ENCODE measurements around the gene PCNX3. TPM values are rescaled to one million over a fixed set of nuclear protein-coding genes. Genes with fewer than 3 reads are reported as not detected.

The PCNX3 gene
- total and polyA plus RNA-seq, 2 experiments from 2014 or later = 8.1 to 23.5 TPM

DNA sequence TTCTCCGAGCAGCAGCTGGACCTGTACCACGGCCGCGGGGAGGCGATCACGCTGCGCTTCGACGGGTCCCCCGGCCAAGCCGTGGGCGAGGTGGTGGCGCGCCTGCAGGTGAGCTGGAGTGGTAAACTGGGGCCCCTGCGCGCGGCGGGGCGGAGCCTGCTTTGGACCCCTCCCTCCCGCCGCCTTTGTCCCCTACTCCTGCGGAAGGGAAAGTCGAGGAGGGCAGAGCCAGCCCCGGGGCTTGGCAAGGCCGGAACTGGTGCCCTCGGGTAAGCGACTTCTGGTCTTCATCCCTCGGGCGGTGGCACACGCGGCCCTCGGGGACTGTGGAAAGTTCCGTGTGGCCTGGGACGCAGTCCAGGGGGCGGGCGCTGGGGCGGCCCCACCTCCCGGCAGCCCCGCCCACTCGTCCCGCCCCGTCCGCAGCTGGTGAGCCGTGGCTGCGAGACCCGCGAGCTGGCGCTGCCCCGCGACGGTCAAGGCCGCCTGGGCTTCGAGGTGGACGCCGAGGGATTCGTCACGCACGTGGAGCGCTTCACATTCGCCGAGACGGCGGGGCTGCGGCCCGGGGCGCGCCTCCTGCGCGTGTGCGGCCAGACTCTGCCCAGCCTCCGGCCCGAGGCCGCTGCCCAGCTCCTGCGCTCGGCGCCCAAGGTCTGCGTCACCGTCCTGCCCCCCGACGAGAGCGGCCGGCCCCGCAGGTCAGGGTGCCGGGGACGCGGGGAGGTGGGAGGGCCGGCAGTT is 31.6 kb downstream of the PCNX3 start:
- Histone ChIP-seq H3K79me2 (ENCODE audit: insufficient read depth) (no peaks in the 10 kb centered on the region), H3K4me3 (peak overlapping the region; percentile 44), H3K9me3 (ENCODE audit: low read depth) (no peaks in the 10 kb centered on the region), H3K27ac (no peak overlapping the region), H3K4me1 (ENCODE audit: insufficient read depth) (no peaks in the 10 kb centered on the region), H4K20me1 (ENCODE audit: insufficient read depth) (no peaks in the 10 kb centered on the region), H2AFZ (peak overlapping the region; percentile 58; the same call in 1 of the 2 replicates), H3F3A (ENCODE audit: insufficient read depth) (peaks cover 10% of the 10 kb centered on the region), H3K9ac (no peak overlapping the region), H3K4me2 (ENCODE audit: unreplicated experiment) (peak overlapping the region; percentile 39), H3K36me3 (ENCODE audit: low read depth) (no peaks in the 10 kb centered on the region), H3K9me2 (ENCODE audit: insufficient read depth) (no peaks in the 10 kb centered on the region), H3K27me3 (replicated peaks; ENCODE audit: insufficient read depth) (no peaks in the 10 kb centered on the region)
- TF ChIP-seq EZH2phosphoT487 (IDR thresholded peaks at IDR 0.05; ENCODE audit: insufficient read depth, low read depth) = no peak
- TF ChIP-seq EZH2 (IDR thresholded peaks at IDR 0.05; ENCODE audit: insufficient read depth, poor library complexity, severe bottlenecking) = no peak
- 25 to 32% methylated on average over 55 to 87 of the region's 87 CpGs for WGBS, 2 experiments (ENCODE audit: low coverage in 1 of 2, low lambda C conversion rate in 2 of 2, missing lambda C conversion rate in 2 of 2)
- peak; percentile 57 for DNase-seq
- in situ Hi-C loops (cut with MboI) = no loop called here

DNA sequence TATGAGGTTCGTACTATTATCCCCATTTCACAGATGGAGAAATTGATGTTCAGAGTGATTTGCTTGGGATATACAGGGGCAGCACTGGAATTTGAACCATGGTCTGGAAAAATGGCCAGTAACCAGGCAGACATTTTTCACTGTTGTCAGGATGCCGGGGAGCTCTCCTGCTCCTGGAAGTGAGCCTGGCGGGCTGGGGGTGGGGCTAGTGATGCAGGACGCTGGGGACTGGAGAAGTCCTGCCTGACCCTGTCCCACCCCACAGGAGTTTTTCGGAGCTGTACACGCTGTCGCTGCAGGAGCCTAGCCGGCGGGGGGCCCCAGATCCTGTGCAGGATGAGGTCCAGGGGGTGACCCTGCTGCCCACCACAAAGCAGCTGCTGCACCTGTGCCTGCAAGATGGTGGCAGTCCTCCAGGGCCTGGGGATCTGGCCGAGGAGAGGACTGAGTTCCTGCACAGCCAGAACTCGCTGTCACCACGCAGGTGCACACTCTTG is 33.5 kb downstream of the PCNX3 start:
- H3K9me2 ChIP-seq (ENCODE audit: insufficient read depth) = no peaks in the 10 kb centered on the region
- 85 to 90% methylated on average over 12 of the region's 12 CpGs for WGBS, 2 experiments (ENCODE audit: low coverage in 1 of 2, low lambda C conversion rate in 2 of 2, missing lambda C conversion rate in 2 of 2)
- no peak overlapping the region for H3K27ac ChIP-seq
- no peaks in the 10 kb centered on the region for H4K20me1 ChIP-seq (ENCODE audit: insufficient read depth)
- H3K4me2 ChIP-seq (ENCODE audit: unreplicated experiment) = no peak overlapping the region
- H3K9me3 ChIP-seq (ENCODE audit: low read depth) = no peaks in the 10 kb centered on the region
- peaks cover 10% of the 10 kb centered on the region for H3K4me1 ChIP-seq (ENCODE audit: insufficient read depth)
- no peak overlapping the region for H3K9ac ChIP-seq
- no peak for DNase-seq
- in situ Hi-C loops (cut with MboI) = no loop called here
- no peaks in the 10 kb centered on the region; the same call in 1 of the 2 replicates for H3K79me2 ChIP-seq (ENCODE audit: insufficient read depth)
- no peaks in the 10 kb centered on the region for H3K27me3 ChIP-seq (replicated peaks; ENCODE audit: insufficient read depth)
- TF ChIP-seq EZH2 (IDR thresholded peaks at IDR 0.05; ENCODE audit: insufficient read depth, poor library complexity, severe bottlenecking) (no peak), EZH2phosphoT487 (IDR thresholded peaks at IDR 0.05; ENCODE audit: insufficient read depth, low read depth) (no peak)
- H2AFZ ChIP-seq = no peak overlapping the region
- no peak overlapping the region for H3K4me3 ChIP-seq
- H3F3A ChIP-seq (ENCODE audit: insufficient read depth) = peaks cover 23% of the 10 kb centered on the region
- H3K36me3 ChIP-seq (ENCODE audit: low read depth) = peaks cover 5% of the 10 kb centered on the region; the same call in 1 of the 2 replicates

DNA sequence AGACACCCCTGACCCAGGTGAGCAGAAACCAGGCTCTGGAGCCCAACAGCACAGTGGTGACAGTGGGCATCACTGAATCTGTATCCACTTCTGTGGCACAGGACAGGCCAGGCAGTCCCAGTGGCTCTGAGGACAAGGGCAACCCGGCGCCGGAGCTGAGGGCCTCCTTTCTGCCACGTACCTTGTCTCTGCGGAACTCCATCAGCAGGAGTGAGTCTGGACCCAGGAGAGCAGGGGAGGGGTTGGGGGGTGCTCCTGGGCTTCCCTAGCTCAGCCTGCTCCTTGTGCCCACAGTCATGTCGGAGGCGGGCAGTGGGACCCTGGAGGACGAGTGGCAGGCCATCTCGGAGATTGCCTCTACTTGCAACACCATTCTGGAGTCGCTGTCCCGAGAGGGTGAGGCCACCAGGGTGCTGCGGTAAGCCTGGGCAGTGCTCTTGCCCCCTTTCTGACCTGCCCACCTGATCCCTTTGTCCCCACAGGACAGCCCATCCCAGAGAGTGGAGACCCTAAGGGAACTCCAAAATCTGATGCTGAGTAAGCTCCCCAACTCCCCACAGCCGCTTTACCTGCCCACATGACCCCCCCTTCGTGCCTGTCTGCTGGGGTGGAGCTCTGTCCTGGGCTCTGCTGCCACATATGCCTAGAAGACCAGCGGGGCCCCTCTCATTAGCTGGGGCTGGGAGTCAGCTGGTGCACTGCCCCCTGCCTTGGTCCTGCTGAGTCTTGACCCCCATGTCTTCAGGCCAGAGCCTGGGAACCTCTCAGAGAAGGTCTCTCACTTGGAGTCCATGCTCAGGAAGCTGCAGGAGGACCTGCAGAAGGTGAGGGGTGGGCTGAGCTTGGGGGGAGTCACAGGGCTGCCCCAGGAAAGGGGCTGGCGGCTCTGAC is 34.3 kb downstream of the PCNX3 start:
- no peak for TF ChIP-seq EZH2 (IDR thresholded peaks at IDR 0.05; ENCODE audit: insufficient read depth, poor library complexity, severe bottlenecking)
- no peak for TF ChIP-seq EZH2phosphoT487 (IDR thresholded peaks at IDR 0.05; ENCODE audit: insufficient read depth, low read depth)
- no peak overlapping the region for H3K4me2 ChIP-seq (ENCODE audit: unreplicated experiment)
- no peak overlapping the region for H2AFZ ChIP-seq
- no peak overlapping the region for H3K4me3 ChIP-seq
- peaks cover 10% of the 10 kb centered on the region for H3K4me1 ChIP-seq (ENCODE audit: insufficient read depth)
- H4K20me1 ChIP-seq (ENCODE audit: insufficient read depth) = no peaks in the 10 kb centered on the region
- no peak for DNase-seq
- H3K27me3 ChIP-seq (replicated peaks; ENCODE audit: insufficient read depth) = no peaks in the 10 kb centered on the region
- no peaks in the 10 kb centered on the region; the same call in 1 of the 2 replicates for H3K79me2 ChIP-seq (ENCODE audit: insufficient read depth)
- H3K9me2 ChIP-seq (ENCODE audit: insufficient read depth) = no peaks in the 10 kb centered on the region
- in situ Hi-C loops (cut with MboI) = no loop called here
- peaks cover 28% of the 10 kb centered on the region for H3F3A ChIP-seq (ENCODE audit: insufficient read depth)
- no peak overlapping the region for H3K27ac ChIP-seq
- H3K36me3 ChIP-seq (ENCODE audit: low read depth) = peaks cover 5% of the 10 kb centered on the region; the same call in 1 of the 2 replicates
- WGBS, 2 experiments (ENCODE audit: low coverage in 1 of 2, low lambda C conversion rate in 2 of 2, missing lambda C conversion rate in 2 of 2) = 92 to 96% methylated on average over 16 of the region's 16 CpGs
- no peaks in the 10 kb centered on the region for H3K9me3 ChIP-seq (ENCODE audit: low read depth)
- H3K9ac ChIP-seq = no peak overlapping the region

DNA sequence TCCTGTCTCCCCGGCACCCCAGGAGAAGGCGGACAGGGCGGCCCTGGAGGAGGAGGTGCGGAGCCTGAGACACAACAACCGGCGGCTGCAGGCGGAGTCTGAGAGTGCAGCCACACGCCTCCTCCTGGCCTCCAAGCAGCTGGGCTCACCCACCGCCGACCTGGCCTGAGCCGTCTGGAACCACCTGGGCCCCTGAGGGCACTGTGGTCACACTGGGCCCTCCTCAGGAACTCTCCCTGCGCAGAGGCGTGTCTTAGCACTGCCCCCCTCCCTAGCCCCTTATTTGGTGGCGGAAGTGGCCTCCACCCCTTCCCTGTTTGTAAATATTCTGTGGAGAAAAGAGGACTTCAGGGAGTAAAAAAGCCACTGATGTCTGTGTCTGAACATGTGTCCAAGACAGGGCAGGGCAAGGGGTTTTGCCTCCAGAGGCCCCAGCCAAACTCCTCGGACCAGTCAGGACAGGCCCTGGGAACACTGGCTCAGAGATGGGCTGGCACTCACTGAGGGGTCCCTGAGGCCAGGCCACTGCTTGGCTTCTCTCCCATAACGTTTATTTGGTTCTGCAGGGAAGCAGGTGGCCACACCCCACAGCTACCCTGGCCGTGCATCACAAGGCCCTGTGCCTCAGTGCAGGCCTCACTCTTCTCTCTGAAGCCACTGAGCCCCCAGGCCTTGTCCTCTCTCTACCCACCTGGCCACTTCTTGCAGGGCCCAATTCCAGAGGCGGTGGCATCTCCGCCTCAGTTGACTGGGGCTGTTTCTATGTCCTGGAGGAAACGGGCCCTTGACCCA is 35.2 kb downstream of the PCNX3 start:
- Histone ChIP-seq H3K27me3 (replicated peaks; ENCODE audit: insufficient read depth) (no peaks in the 10 kb centered on the region), H3K27ac (no peak overlapping the region), H3K9me3 (ENCODE audit: low read depth) (no peaks in the 10 kb centered on the region), H3K4me3 (no peak overlapping the region), H3K4me2 (ENCODE audit: unreplicated experiment) (no peak overlapping the region), H3K4me1 (ENCODE audit: insufficient read depth) (peaks cover 10% of the 10 kb centered on the region), H2AFZ (no peak overlapping the region), H3K9me2 (ENCODE audit: insufficient read depth) (no peaks in the 10 kb centered on the region), H3F3A (ENCODE audit: insufficient read depth) (peaks cover 37% of the 10 kb centered on the region), H3K9ac (no peak overlapping the region), H3K36me3 (ENCODE audit: low read depth) (peaks cover 13% of the 10 kb centered on the region; the same call in 1 of the 2 replicates), H4K20me1 (ENCODE audit: insufficient read depth) (no peaks in the 10 kb centered on the region), H3K79me2 (ENCODE audit: insufficient read depth) (no peaks in the 10 kb centered on the region; the same call in 1 of the 2 replicates)
- DNase-seq = no peak
- WGBS, 2 experiments (ENCODE audit: low coverage in 1 of 2, low lambda C conversion rate in 2 of 2, missing lambda C conversion rate in 2 of 2) = 77 to 78% methylated on average over 19 to 20 of the region's 20 CpGs
- TF ChIP-seq EZH2phosphoT487 (IDR thresholded peaks at IDR 0.05; ENCODE audit: insufficient read depth, low read depth) (no peak), EZH2 (IDR thresholded peaks at IDR 0.05; ENCODE audit: insufficient read depth, poor library complexity, severe bottlenecking) (no peak)
- in situ Hi-C loops (cut with MboI) = no loop called here
